ENCODE results near the gene NDUFB7. TPM values are rescaled to one million over a fixed set of nuclear protein-coding genes. Genes with fewer than 3 reads are reported as not detected.

Gene NDUFB7
- total RNA-seq, 1 donor from 2014 or later, result 120 TPM

- peak overlapping the region; percentile 29 for H3K27ac Mint-ChIP-seq
- no peak overlapping the region for H3K4me3 Mint-ChIP-seq (ENCODE audit: low read depth)
- TF ChIP-seq CTCF (IDR thresholded peaks at IDR 0.05; ENCODE audit: unreplicated experiment), result no peak
- no peaks in the 10 kb centered on the region for H3K27me3 Mint-ChIP-seq
- H3K36me3 Mint-ChIP-seq (ENCODE audit: insufficient read depth), result peaks cover 3% of the 10 kb centered on the region
- H3K9me3 Mint-ChIP-seq (ENCODE audit: low read depth), result no peaks in the 10 kb centered on the region
- peaks cover 8% of the 10 kb centered on the region for H3K4me1 Mint-ChIP-seq (ENCODE audit: low read depth)
- DNase-seq (ENCODE audit: low spot score, unreplicated experiment), result no peak
These were observed 11.7 kb downstream of the NDUFB7 start for GRCh38 chr19:14559916-14560775.

- no peak overlapping the region for H3K27ac Mint-ChIP-seq
- no peaks in the 10 kb centered on the region for H3K9me3 Mint-ChIP-seq (ENCODE audit: low read depth)
- no peaks in the 10 kb centered on the region for H3K36me3 Mint-ChIP-seq (ENCODE audit: insufficient read depth)
- H3K4me1 Mint-ChIP-seq (ENCODE audit: low read depth), result peaks cover 11% of the 10 kb centered on the region
- H3K4me3 Mint-ChIP-seq (ENCODE audit: low read depth), result no peak overlapping the region
- TF ChIP-seq CTCF (IDR thresholded peaks at IDR 0.05; ENCODE audit: unreplicated experiment), result no peak
- no peaks in the 10 kb centered on the region for H3K27me3 Mint-ChIP-seq
- DNase-seq (ENCODE audit: low spot score, unreplicated experiment), result no peak
These were observed 13.3 kb downstream of the NDUFB7 start for GRCh38 chr19:14558370-14559066.

GRCh38 chr19:14556662-14557188 is 15.1 kb downstream of the NDUFB7 start:
- H3K4me3 Mint-ChIP-seq (ENCODE audit: low read depth), result no peak overlapping the region
- peak; percentile 97 for TF ChIP-seq CTCF (IDR thresholded peaks at IDR 0.05; ENCODE audit: unreplicated experiment)
- peaks cover 13% of the 10 kb centered on the region for H3K4me1 Mint-ChIP-seq (ENCODE audit: low read depth)
- no peaks in the 10 kb centered on the region for H3K36me3 Mint-ChIP-seq (ENCODE audit: insufficient read depth)
- H3K9me3 Mint-ChIP-seq (ENCODE audit: low read depth), result no peaks in the 10 kb centered on the region
- peak; percentile 61 for DNase-seq (ENCODE audit: low spot score, unreplicated experiment)
- no peak overlapping the region for H3K27ac Mint-ChIP-seq
- no peaks in the 10 kb centered on the region for H3K27me3 Mint-ChIP-seq

GRCh38 chr19:14555918-14556661 is 15.8 kb downstream of the NDUFB7 start:
- no peak for TF ChIP-seq CTCF (IDR thresholded peaks at IDR 0.05; ENCODE audit: unreplicated experiment)
- no peak for DNase-seq (ENCODE audit: low spot score, unreplicated experiment)
- no peaks in the 10 kb centered on the region for H3K36me3 Mint-ChIP-seq (ENCODE audit: insufficient read depth)
- peak overlapping the region; percentile 67 for H3K27ac Mint-ChIP-seq
- no peaks in the 10 kb centered on the region for H3K27me3 Mint-ChIP-seq
- H3K4me1 Mint-ChIP-seq (ENCODE audit: low read depth), result peaks cover 14% of the 10 kb centered on the region
- no peaks in the 10 kb centered on the region for H3K9me3 Mint-ChIP-seq (ENCODE audit: low read depth)
- H3K4me3 Mint-ChIP-seq (ENCODE audit: low read depth), result no peak overlapping the region

- H3K36me3 Mint-ChIP-seq (ENCODE audit: insufficient read depth), result peaks cover 1% of the 10 kb centered on the region
- H3K9me3 Mint-ChIP-seq (ENCODE audit: low read depth), result no peaks in the 10 kb centered on the region
- H3K4me3 Mint-ChIP-seq (ENCODE audit: low read depth), result no peak overlapping the region
- no peaks in the 10 kb centered on the region for H3K27me3 Mint-ChIP-seq
- DNase-seq (ENCODE audit: low spot score, unreplicated experiment), result no peak
- no peak for TF ChIP-seq CTCF (IDR thresholded peaks at IDR 0.05; ENCODE audit: unreplicated experiment)
- H3K27ac Mint-ChIP-seq, result no peak overlapping the region
- peaks cover 18% of the 10 kb centered on the region for H3K4me1 Mint-ChIP-seq (ENCODE audit: low read depth)
These were observed 17.5 kb downstream of the NDUFB7 start for GRCh38 chr19:14554382-14554812.
